ENCODE data around the gene TCP11L1. TPM values are rescaled to one million over a fixed set of nuclear protein-coding genes. Genes with fewer than 3 reads are reported as not detected.

TCP11L1 gene
- total RNA-seq, 1 experiment from 2014 or later, result 23.9 TPM

- no peaks in the 10 kb centered on the region for H3K27me3 ChIP-seq (ENCODE audit: control insufficient read depth, insufficient read depth, low read length)
- ChIA-PET CTCF (no interaction called here), POLR2A (no interaction called here)
- TSS peak; percentile 45 for BruUV-seq (replicated peaks)
- ATAC-seq (no peak), DNase-seq (ENCODE audit: low read depth, low spot score) (no peak)
- in situ Hi-C loops (cut with HindIII; ENCODE audit: low pct_unique_long_range_greater_than_20kb, low sequenced_read_pairs) (no loop called here), intact Hi-C loops (cut with micrococcal nuclease; ENCODE audit: unreplicated experiment) (loop anchor here (10.0 kb wide), 1 partner anchor 255 kb away; no protein-coding TSS in a partner anchor)
- no peak for TF ChIP-seq REST (IDR thresholded peaks at IDR 0.05; ENCODE audit: insufficient read depth in 1 of 2, low read depth in 2 of 2, low read length in 1 of 2)
- no peak for TF ChIP-seq TCF7L2 (IDR thresholded peaks at IDR 0.05; ENCODE audit: low read depth, low read length)
- TF ChIP-seq CTCF (IDR thresholded peaks at IDR 0.05), result no peak
- no peak for TF ChIP-seq POLR2AphosphoS5 (IDR thresholded peaks at IDR 0.05; ENCODE audit: low read depth, low read length)
- TF ChIP-seq SIN3A (IDR thresholded peaks at IDR 0.05; ENCODE audit: borderline replicate concordance, insufficient read depth, low read depth, low read length), result no peak
- no peak overlapping the region for H3K27ac ChIP-seq (ENCODE audit: low read length)
- H3K36me3 ChIP-seq (ENCODE audit: control insufficient read depth, insufficient read depth, low read length), result peaks cover 3% of the 10 kb centered on the region
- no peaks in the 10 kb centered on the region for H3K9me3 ChIP-seq (ENCODE audit: control insufficient read depth, insufficient read depth, low read depth, low read length)
- no peak overlapping the region for H3K4me3 ChIP-seq (ENCODE audit: low read depth in 2 of 2, low read length in 2 of 2)
- no peaks in the 10 kb centered on the region for H3K4me1 ChIP-seq (ENCODE audit: control insufficient read depth, insufficient read depth, low read length)
Observed at GRCh38 chr11:33059331-33060007, 20.1 kb downstream of the TCP11L1 start.

GRCh38 chr11:33060271-33060670, 20.9 kb downstream of the TCP11L1 start:
- no peaks in the 10 kb centered on the region for H3K9me3 ChIP-seq (ENCODE audit: control insufficient read depth, insufficient read depth, low read depth, low read length)
- DNase-seq (ENCODE audit: low read depth, low spot score), result no peak
- H3K4me3 ChIP-seq (ENCODE audit: low read depth in 2 of 2, low read length in 2 of 2), result no peak overlapping the region
- H3K27ac ChIP-seq (ENCODE audit: low read length), result no peak overlapping the region
- POLR2A ChIA-PET, result no interaction called here
- in situ Hi-C loops (cut with HindIII; ENCODE audit: low pct_unique_long_range_greater_than_20kb, low sequenced_read_pairs), result no loop called here
- no peaks in the 10 kb centered on the region for H3K27me3 ChIP-seq (ENCODE audit: control insufficient read depth, insufficient read depth, low read length)
- CTCF ChIA-PET, result no interaction called here
- intact Hi-C loops (cut with micrococcal nuclease; ENCODE audit: unreplicated experiment), result loop anchor here (10.0 kb wide), 1 partner anchor 255 kb away; no protein-coding TSS in a partner anchor
- TF ChIP-seq CTCF (IDR thresholded peaks at IDR 0.05), result no peak
- no peak for TF ChIP-seq SIN3A (IDR thresholded peaks at IDR 0.05; ENCODE audit: borderline replicate concordance, insufficient read depth, low read depth, low read length)
- TF ChIP-seq REST (IDR thresholded peaks at IDR 0.05; ENCODE audit: insufficient read depth in 1 of 2, low read depth in 2 of 2, low read length in 1 of 2), result no peak
- TF ChIP-seq TCF7L2 (IDR thresholded peaks at IDR 0.05; ENCODE audit: low read depth, low read length), result no peak
- no peak for TF ChIP-seq POLR2AphosphoS5 (IDR thresholded peaks at IDR 0.05; ENCODE audit: low read depth, low read length)
- no peak for ATAC-seq
- no TSS peak for BruUV-seq (replicated peaks)
- peaks cover 3% of the 10 kb centered on the region for H3K36me3 ChIP-seq (ENCODE audit: control insufficient read depth, insufficient read depth, low read length)
- H3K4me1 ChIP-seq (ENCODE audit: control insufficient read depth, insufficient read depth, low read length), result no peaks in the 10 kb centered on the region

Data from Panc1 (cell line).